Neural progenitor cell (in vitro differentiated cells): ENCODE measurements around the gene MYCN. TPM values are rescaled to one million over a fixed set of nuclear protein-coding genes. Genes with fewer than 3 reads are reported as not detected.

ENCODE experiments used
- DNase-seq: peaks from one replicate; pipeline ENCODE4 v3.0.0-alpha.2; 2016; ENCODE audit warnings: low spot score
- H2AFZ ChIP-seq: fragments of 200-600 bp; sonication (generic); replicated peaks from 2 replicates; pipeline ENCODE4 v1.6.1; 2016; ENCODE audit warnings: antibody characterized with exemption
- H3F3A ChIP-seq: fragments of 200-600 bp; sonication (generic); 2 replicates; pipeline ENCODE4 v1.6.1; 2016; ENCODE audit warnings: antibody characterized with exemption, low read depth
- H3K27ac ChIP-seq: fragments of 200-600 bp; sonication (generic); 2 replicates; pipeline ENCODE4 v1.5.1; 2016; ENCODE audit warnings: mild to moderate bottlenecking
- H3K27me3 ChIP-seq: fragments of 200-600 bp; sonication (generic); 2 replicates; pipeline ENCODE4 v1.6.1; 2016; ENCODE audit warnings: mild to moderate bottlenecking, moderate library complexity
- H3K36me3 ChIP-seq: fragments of 200-600 bp; sonication (generic); 2 replicates; pipeline ENCODE4 v1.5.1; 2016
- H3K4me1 ChIP-seq: fragments of 200-600 bp; sonication (generic); 2 replicates; pipeline ENCODE4 v1.6.1; 2016; ENCODE audit warnings: mixed run types
- H3K4me2 ChIP-seq: fragments of 200-600 bp; sonication (generic); 2 replicates; pipeline ENCODE4 v1.6.1; 2016
- H3K4me3 ChIP-seq: fragments of 200-600 bp; sonication (generic); 2 replicates; pipeline ENCODE4 v1.5.1; 2016
- H3K79me2 ChIP-seq: fragments of 200-600 bp; sonication (generic); 2 replicates; pipeline ENCODE4 v1.6.1; 2016; ENCODE audit warnings: low read depth
- H3K9ac ChIP-seq: fragments of 200-600 bp; sonication (generic); 2 replicates; pipeline ENCODE4 v1.6.1; 2016
- H3K9me3 ChIP-seq: fragments of 200-600 bp; sonication (generic); 2 replicates; pipeline ENCODE4 v1.5.1; 2016; ENCODE audit warnings: low read depth
- H4K20me1 ChIP-seq: fragments of 200-600 bp; sonication (generic); 2 replicates; pipeline ENCODE4 v1.6.1; 2016; ENCODE audit warnings: low read depth
- H3K27ac Mint-ChIP-seq: 3 replicates; pipeline ENCODE4 v1.8.0; 2021; ENCODE audit warnings: mixed read lengths
- H3K27me3 Mint-ChIP-seq: 2 replicates; pipeline ENCODE4 v1.8.0; 2022; ENCODE audit warnings: low read depth, mild to moderate bottlenecking, inconsistent platforms, moderate library complexity, mixed read lengths; ENCODE audit not compliant: insufficient read depth
- H3K36me3 Mint-ChIP-seq: 3 replicates; pipeline ENCODE4 v1.8.0; 2021; ENCODE audit warnings: mixed read lengths
- H3K4me1 Mint-ChIP-seq: 3 replicates; pipeline ENCODE4 v1.8.0; 2021; ENCODE audit warnings: mixed read lengths
- H3K4me3 Mint-ChIP-seq: 3 replicates; pipeline ENCODE4 v1.8.0; 2021; ENCODE audit warnings: mild to moderate bottlenecking, moderate library complexity, mixed read lengths
- H3K9me3 Mint-ChIP-seq: 3 replicates; pipeline ENCODE4 v1.8.0; 2020; ENCODE audit warnings: mixed read lengths
- CTCF ChIP-seq: fragments of 200-600 bp; sonication (generic); IDR thresholded peaks from 2 replicates; pipeline ENCODE4 v1.5.1; 2017; ENCODE audit warnings: antibody characterized with exemption, mild to moderate bottlenecking
- EZH2 ChIP-seq: fragments of 200-600 bp; sonication (generic); IDR thresholded peaks from 2 replicates; pipeline ENCODE4 v1.6.1; 2017; ENCODE audit warnings: antibody characterized with exemption, mild to moderate bottlenecking, moderate library complexity
- EZH2phosphoT487 ChIP-seq: fragments of 200-600 bp; sonication (generic); IDR thresholded peaks from 2 replicates; pipeline ENCODE4 v1.6.1; 2017; ENCODE audit warnings: antibody characterized with exemption
- total RNA-seq: library from RNA; depleted of rRNA; stranded (reverse); fragments of >200 nt; gene quantifications from 2 replicates; pipeline ENCODE4 v1.2.3, GENCODE V29; 2015; ENCODE audit warnings: low replicate concordance

Gene MYCN
- total RNA-seq, 1 donor from 2014 or later, result 24.7 TPM

GRCh38 chr2:15955232-15955988, 15.1 kb downstream of the MYCN start:
- peaks cover under 1% of the 10 kb centered on the region for H3K9me3 Mint-ChIP-seq
- Histone ChIP-seq H3K36me3 (no peaks in the 10 kb centered on the region), H3K4me1 (peaks cover 11% of the 10 kb centered on the region), H3K4me3 (no peak overlapping the region), H3K4me2 (no peak overlapping the region), H3K27ac (no peak overlapping the region), H3K9ac (no peak overlapping the region), H3K79me2 (no peaks in the 10 kb centered on the region), H3F3A (peaks cover 2% of the 10 kb centered on the region), H3K27me3 (no peaks in the 10 kb centered on the region), H4K20me1 (no peaks in the 10 kb centered on the region), H3K9me3 (no peaks in the 10 kb centered on the region), H2AFZ (no peak overlapping the region)
- no peak for DNase-seq
- TF ChIP-seq CTCF (no peak), EZH2 (no peak), EZH2phosphoT487 (no peak)
- H3K4me1 Mint-ChIP-seq, result peaks cover 51% of the 10 kb centered on the region
- H3K36me3 Mint-ChIP-seq, result peaks cover 2% of the 10 kb centered on the region
- no peak overlapping the region for H3K27ac Mint-ChIP-seq
- H3K4me3 Mint-ChIP-seq, result no peak overlapping the region
- peaks cover 9% of the 10 kb centered on the region for H3K27me3 Mint-ChIP-seq

GRCh38 chr2:15956230-15956629, 15.9 kb downstream of the MYCN start:
- H3K9me3 Mint-ChIP-seq, result peaks cover 7% of the 10 kb centered on the region
- no peak overlapping the region for H3K9ac ChIP-seq
- no peaks in the 10 kb centered on the region for H3K27me3 ChIP-seq
- no peak overlapping the region for H3K27ac ChIP-seq
- H3K27me3 Mint-ChIP-seq, result peaks cover 9% of the 10 kb centered on the region
- no peaks in the 10 kb centered on the region for H3K9me3 ChIP-seq
- DNase-seq, result no peak
- no peak overlapping the region for H3K4me3 ChIP-seq
- peaks cover 49% of the 10 kb centered on the region for H3K4me1 Mint-ChIP-seq
- no peak overlapping the region for H2AFZ ChIP-seq
- peaks cover 11% of the 10 kb centered on the region for H3K4me1 ChIP-seq
- no peaks in the 10 kb centered on the region for H3K79me2 ChIP-seq
- H3K4me2 ChIP-seq, result no peak overlapping the region
- no peaks in the 10 kb centered on the region for H3K36me3 ChIP-seq
- peaks cover 2% of the 10 kb centered on the region for H3K36me3 Mint-ChIP-seq
- H3K27ac Mint-ChIP-seq, result no peak overlapping the region
- no peaks in the 10 kb centered on the region for H4K20me1 ChIP-seq
- H3F3A ChIP-seq, result peaks cover 2% of the 10 kb centered on the region
- no peak for TF ChIP-seq CTCF
- TF ChIP-seq EZH2phosphoT487, result no peak
- no peak for TF ChIP-seq EZH2
- no peak overlapping the region for H3K4me3 Mint-ChIP-seq

- Histone ChIP-seq H3F3A (peaks cover 2% of the 10 kb centered on the region), H3K9me3 (no peaks in the 10 kb centered on the region), H4K20me1 (no peaks in the 10 kb centered on the region), H3K27ac (no peak overlapping the region), H3K79me2 (no peaks in the 10 kb centered on the region), H3K4me3 (no peak overlapping the region), H3K9ac (no peak overlapping the region), H3K4me1 (peaks cover 11% of the 10 kb centered on the region), H2AFZ (no peak overlapping the region), H3K4me2 (no peak overlapping the region), H3K27me3 (no peaks in the 10 kb centered on the region), H3K36me3 (no peaks in the 10 kb centered on the region)
- Mint-ChIP-seq H3K27ac (no peak overlapping the region), H3K4me1 (peaks cover 49% of the 10 kb centered on the region), H3K36me3 (peaks cover 5% of the 10 kb centered on the region), H3K4me3 (no peak overlapping the region), H3K9me3 (peaks cover 14% of the 10 kb centered on the region), H3K27me3 (peaks cover 13% of the 10 kb centered on the region)
- TF ChIP-seq EZH2phosphoT487 (no peak), CTCF (no peak), EZH2 (no peak)
- DNase-seq, result no peak
Measured at GRCh38 chr2:15956751-15957736, 16.7 kb downstream of the MYCN start.
